HL-60 (cell line): ENCODE data around the gene MDP1.

Source experiments
- DNase-seq, 2 experiments: peaks; one replicate each; pipeline ENCODE4 v3.0.0-alpha.2; 2010 to 2020; ENCODE audit warnings: low read depth in 1 of 2, low spot score in 1 of 2
- H3K27ac ChIP-seq: fragments of 250-450 bp; sonication (Bioruptor Pico); replicated peaks from 2 replicates; pipeline ENCODE4 v1.5.1; 2020; ENCODE audit warnings: mild to moderate bottlenecking, moderate library complexity
- H3K27me3 ChIP-seq: fragments of 250-450 bp; sonication (Bioruptor Pico); 2 replicates; pipeline ENCODE4 v1.5.1; 2021; ENCODE audit warnings: mild to moderate bottlenecking, moderate library complexity; ENCODE audit not compliant: insufficient read depth, poor library complexity, severe bottlenecking
- H3K4me3 ChIP-seq: replicated peaks from 2 replicates; pipeline ENCODE4 v1.5.1; 2011; ENCODE audit warnings: mild to moderate bottlenecking, control low read depth, low read length; ENCODE audit not compliant: insufficient read depth
- CTCF ChIP-seq: IDR thresholded peaks from one replicate; pipeline ENCODE4 v1.5.1; 2011; ENCODE audit warnings: low read length, control low read depth, inconsistent platforms; ENCODE audit not compliant: insufficient read depth
- GABPA ChIP-seq: IDR thresholded peaks from 2 replicates; pipeline ENCODE4 v1.6.1; 2012; ENCODE audit warnings: low read depth
- POLR2AphosphoS5 ChIP-seq: IDR thresholded peaks from 2 replicates; pipeline ENCODE4 v1.6.1; 2012; ENCODE audit warnings: low read depth
- REST ChIP-seq: IDR thresholded peaks from 2 replicates; pipeline ENCODE4 v1.6.1; 2012; ENCODE audit warnings: low read depth; ENCODE audit not compliant: insufficient replicate concordance
- SPI1 ChIP-seq: IDR thresholded peaks from 2 replicates; pipeline ENCODE4 v1.6.1; 2012; ENCODE audit warnings: low read depth, mild to moderate bottlenecking, borderline replicate concordance

MDP1 gene

GRCh38 chr14:24176599-24176998 is 39.3 kb downstream of the MDP1 start:
- H3K4me3 ChIP-seq = no peak overlapping the region
- no peak overlapping the region for H3K27ac ChIP-seq
- DNase-seq = no peak
- no peak for TF ChIP-seq REST
- no peak for TF ChIP-seq CTCF
- TF ChIP-seq GABPA = no peak
- TF ChIP-seq SPI1 = no peak
- no peak for TF ChIP-seq POLR2AphosphoS5
- no peaks in the 10 kb centered on the region for H3K27me3 ChIP-seq

- H3K27me3 ChIP-seq = no peaks in the 10 kb centered on the region
- no peak for DNase-seq
- no peak overlapping the region for H3K4me3 ChIP-seq
- H3K27ac ChIP-seq = no peak overlapping the region
- TF ChIP-seq POLR2AphosphoS5 (no peak), CTCF (no peak)
Measured at GRCh38 chr14:24172871-24173281, 43.0 kb downstream of the MDP1 start.

- TF ChIP-seq SPI1 (no peak), POLR2AphosphoS5 (no peak), GABPA (no peak), REST (no peak), CTCF (no peak)
- Histone ChIP-seq H3K27me3 (no peaks in the 10 kb centered on the region), H3K27ac (no peak overlapping the region), H3K4me3 (no peak overlapping the region)
- DNase-seq = no peak
Measured at GRCh38 chr14:24172261-24172860, 43.5 kb downstream of the MDP1 start.
